ENCODE data around the gene SMG6. TPM values are rescaled to one million over a fixed set of nuclear protein-coding genes. Genes with fewer than 3 reads are reported as not detected.

Gene SMG6
- total RNA-seq, 2 donors from 2014 or later, result 18.3 to 23.6 TPM

DNA sequence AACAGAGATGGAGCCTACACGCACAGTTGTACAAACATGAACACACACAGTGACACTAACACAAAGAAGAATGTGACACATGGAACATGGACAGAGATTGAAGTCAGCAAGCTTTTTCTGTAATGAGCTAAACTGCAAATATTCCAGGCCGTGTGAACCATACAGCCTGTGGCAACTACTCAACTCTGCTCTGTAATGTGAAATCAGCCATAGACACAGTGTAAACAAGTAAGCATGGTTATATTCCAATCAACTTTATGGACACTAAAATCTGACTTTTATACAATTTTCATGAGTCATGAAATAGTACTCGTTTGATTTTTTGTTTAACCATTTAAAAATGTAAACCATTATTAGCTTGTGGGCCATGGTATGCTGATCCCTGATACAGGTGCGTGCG lies 120.2 kb downstream of the SMG6 start:
- Histone ChIP-seq H3K27ac (peak overlapping the region; percentile 63), H3K4me3 (no peak overlapping the region), H3K36me3 (no peaks in the 10 kb centered on the region), H3K27me3 (no peaks in the 10 kb centered on the region), H3K4me1 (no peaks in the 10 kb centered on the region), H3K9ac (ENCODE audit: low read depth in 2 of 2, low read length in 2 of 2) (no peak overlapping the region), H3K9me3 (no peaks in the 10 kb centered on the region)
- DNase-seq, result no peak
- no peak for TF ChIP-seq CTCF (IDR thresholded peaks at IDR 0.05)
- intact Hi-C loops (cut with DNase I), result no loop called here

- Histone ChIP-seq H3K27me3 (no peaks in the 10 kb centered on the region), H3K4me3 (no peak overlapping the region), H3K9me3 (no peaks in the 10 kb centered on the region), H3K36me3 (no peaks in the 10 kb centered on the region), H3K4me1 (no peaks in the 10 kb centered on the region), H3K9ac (ENCODE audit: low read depth in 2 of 2, low read length in 2 of 2) (peak overlapping the region in 1 of 2 donors; percentile 26), H3K27ac (peak overlapping the region; percentile 63)
- intact Hi-C loops (cut with DNase I), result no loop called here
- TF ChIP-seq CTCF (IDR thresholded peaks at IDR 0.05), result no peak
- no peak for DNase-seq
Observed at GRCh38 chr17:2181897-2182448, 121.6 kb downstream of the SMG6 start.

GRCh38 chr17:2181206-2181896 lies 122.2 kb downstream of the SMG6 start:
- DNase-seq, result peak; percentile 53
- Histone ChIP-seq H3K4me1 (no peaks in the 10 kb centered on the region), H3K27me3 (no peaks in the 10 kb centered on the region), H3K9ac (ENCODE audit: low read depth in 2 of 2, low read length in 2 of 2) (peak overlapping the region in 1 of 2 donors; percentile 26), H3K27ac (peak overlapping the region; percentile 63), H3K4me3 (no peak overlapping the region), H3K36me3 (no peaks in the 10 kb centered on the region), H3K9me3 (no peaks in the 10 kb centered on the region)
- intact Hi-C loops (cut with DNase I), result no loop called here
- TF ChIP-seq CTCF (IDR thresholded peaks at IDR 0.05), result no peak

- Histone ChIP-seq H3K9ac (ENCODE audit: low read depth in 2 of 2, low read length in 2 of 2) (no peak overlapping the region), H3K4me1 (no peaks in the 10 kb centered on the region), H3K27ac (peak overlapping the region; percentile 63), H3K4me3 (no peak overlapping the region), H3K27me3 (no peaks in the 10 kb centered on the region), H3K9me3 (no peaks in the 10 kb centered on the region), H3K36me3 (no peaks in the 10 kb centered on the region)
- no peak for DNase-seq
- intact Hi-C loops (cut with DNase I), result no loop called here
- TF ChIP-seq CTCF (IDR thresholded peaks at IDR 0.05), result no peak
Observed at GRCh38 chr17:2180768-2181167, 122.8 kb downstream of the SMG6 start.

DNA sequence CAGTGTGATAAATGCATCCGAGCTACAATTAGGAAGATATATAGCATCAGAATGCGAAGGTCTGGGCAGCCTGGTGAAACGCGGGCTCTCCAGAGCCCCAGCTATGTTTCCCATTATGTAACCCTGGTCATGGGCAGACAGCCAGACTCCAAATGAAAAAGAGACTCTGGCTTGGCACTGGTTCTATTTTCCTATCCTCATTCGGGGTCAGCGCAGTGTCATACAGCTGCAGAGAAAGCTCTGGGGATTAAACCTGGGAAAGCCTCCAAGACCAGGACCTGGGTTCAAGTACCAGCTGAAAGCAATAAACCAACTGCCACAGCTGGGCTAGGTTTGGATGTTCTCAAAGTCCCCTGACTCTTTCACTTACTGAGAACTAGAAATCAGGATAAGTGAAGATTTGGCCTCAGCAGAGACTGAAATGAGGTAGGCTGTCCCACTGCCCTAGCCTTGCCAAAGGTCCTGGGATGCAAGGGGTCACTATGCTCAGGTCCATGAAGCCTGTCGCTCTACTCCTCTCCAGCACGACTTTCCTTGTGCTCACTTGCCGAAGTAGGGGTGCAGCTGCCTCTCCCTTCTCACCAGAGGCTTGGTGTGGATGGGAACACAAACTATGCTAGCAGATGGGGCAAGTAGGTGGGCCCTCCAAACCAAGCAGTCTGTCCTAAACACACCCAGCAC lies 123.8 kb downstream of the SMG6 start:
- Histone ChIP-seq H3K4me1 (no peaks in the 10 kb centered on the region), H3K27me3 (no peaks in the 10 kb centered on the region), H3K36me3 (no peaks in the 10 kb centered on the region), H3K4me3 (no peak overlapping the region), H3K27ac (peak overlapping the region; percentile 55), H3K9ac (ENCODE audit: low read depth in 2 of 2, low read length in 2 of 2) (peak overlapping the region in 1 of 2 donors; percentile 46), H3K9me3 (no peaks in the 10 kb centered on the region)
- TF ChIP-seq CTCF (IDR thresholded peaks at IDR 0.05), result no peak
- DNase-seq, result peak; percentile 78
- intact Hi-C loops (cut with DNase I), result loop anchor here (10.0 kb wide), 1 partner anchor 55 kb away; no protein-coding TSS in a partner anchor
